Measurements from ENCODE around the gene TRAF5. TPM values are rescaled to one million over a fixed set of nuclear protein-coding genes. Genes with fewer than 3 reads are reported as not detected.
"Not testable (repeated sequence)": the region's sequence is repeated elsewhere in the genome, so short reads cannot be mapped to it uniquely, and the experiment has no call there.

The TRAF5 gene
- total RNA-seq, 2 donors from 2014 or later = 13.9 to 14.5 TPM

DNA sequence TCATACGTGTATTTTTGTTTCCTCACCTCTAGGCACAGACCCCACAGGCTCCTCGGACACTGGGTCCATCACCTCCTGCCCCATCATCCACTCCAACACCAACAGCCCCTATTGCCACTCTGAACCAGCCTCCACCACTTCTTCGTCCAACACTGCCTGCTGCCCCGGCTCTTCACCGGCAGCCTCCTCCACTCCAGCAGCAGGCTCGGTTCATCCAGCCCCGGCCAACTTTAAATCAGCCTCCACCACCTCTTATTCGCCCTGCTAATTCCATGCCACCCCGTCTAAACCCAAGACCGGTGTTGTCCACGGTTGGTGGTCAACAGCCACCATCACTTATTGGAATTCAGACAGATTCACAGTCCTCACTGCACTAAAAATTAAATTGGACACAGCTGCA lies 13.2 kb upstream of the TRAF5 start:
- no peak overlapping the region for H3K9ac ChIP-seq (ENCODE audit: low read depth in 2 of 2, low read length in 2 of 2)
- no peak overlapping the region for H3K27ac ChIP-seq
- DNase-seq = no peak
- no peak overlapping the region for H3K4me3 ChIP-seq
- peaks cover 7% of the 10 kb centered on the region for H3K36me3 ChIP-seq
- intact Hi-C loops (cut with DNase I) = no loop called here
- no peaks in the 10 kb centered on the region for H3K9me3 ChIP-seq
- TF ChIP-seq, protein P1, sequence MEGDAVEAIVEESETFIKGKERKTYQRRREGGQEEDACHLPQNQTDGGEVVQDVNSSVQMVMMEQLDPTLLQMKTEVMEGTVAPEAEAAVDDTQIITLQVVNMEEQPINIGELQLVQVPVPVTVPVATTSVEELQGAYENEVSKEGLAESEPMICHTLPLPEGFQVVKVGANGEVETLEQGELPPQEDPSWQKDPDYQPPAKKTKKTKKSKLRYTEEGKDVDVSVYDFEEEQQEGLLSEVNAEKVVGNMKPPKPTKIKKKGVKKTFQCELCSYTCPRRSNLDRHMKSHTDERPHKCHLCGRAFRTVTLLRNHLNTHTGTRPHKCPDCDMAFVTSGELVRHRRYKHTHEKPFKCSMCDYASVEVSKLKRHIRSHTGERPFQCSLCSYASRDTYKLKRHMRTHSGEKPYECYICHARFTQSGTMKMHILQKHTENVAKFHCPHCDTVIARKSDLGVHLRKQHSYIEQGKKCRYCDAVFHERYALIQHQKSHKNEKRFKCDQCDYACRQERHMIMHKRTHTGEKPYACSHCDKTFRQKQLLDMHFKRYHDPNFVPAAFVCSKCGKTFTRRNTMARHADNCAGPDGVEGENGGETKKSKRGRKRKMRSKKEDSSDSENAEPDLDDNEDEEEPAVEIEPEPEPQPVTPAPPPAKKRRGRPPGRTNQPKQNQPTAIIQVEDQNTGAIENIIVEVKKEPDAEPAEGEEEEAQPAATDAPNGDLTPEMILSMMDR (IDR thresholded peaks at IDR 0.05) = no peak
- no peaks in the 10 kb centered on the region for H3K27me3 ChIP-seq
- no peaks in the 10 kb centered on the region for H3K4me1 ChIP-seq

DNA sequence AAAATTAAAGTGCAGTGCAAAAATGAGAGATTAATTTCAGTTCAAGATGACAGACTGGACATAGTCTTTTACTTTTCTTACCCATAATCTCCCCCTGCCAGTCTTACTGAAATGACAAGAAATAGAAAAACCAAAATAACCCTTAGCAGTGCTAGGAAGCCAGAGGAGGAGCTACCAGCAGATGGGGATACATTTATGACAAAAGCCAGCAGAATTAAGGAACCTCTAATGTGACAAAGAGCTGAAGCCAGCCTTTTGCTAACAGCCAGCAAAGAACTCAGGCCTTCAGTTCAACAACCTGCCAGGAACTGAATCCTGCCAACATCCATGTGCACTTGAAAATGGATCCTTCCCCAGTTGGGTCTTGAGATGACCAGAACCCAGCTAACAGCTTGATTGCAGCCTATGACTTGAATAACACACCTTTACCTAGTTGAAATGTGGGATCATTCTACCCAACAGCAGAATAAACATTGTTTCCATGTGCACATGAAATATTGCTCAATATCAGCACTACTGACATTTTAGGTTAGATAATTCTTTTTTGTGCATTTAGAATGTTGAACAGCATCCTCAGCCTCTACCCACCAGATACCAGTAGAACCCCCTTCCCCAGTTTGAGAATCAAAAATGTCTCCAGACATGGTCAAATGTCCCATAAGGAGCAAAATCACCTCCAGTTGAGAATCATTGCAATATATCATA lies 7.9 kb upstream of the TRAF5 start:
- no peaks in the 10 kb centered on the region for H3K4me1 ChIP-seq
- H3K27me3 ChIP-seq = no peaks in the 10 kb centered on the region
- no peaks in the 10 kb centered on the region for H3K9me3 ChIP-seq
- peaks cover 7% of the 10 kb centered on the region for H3K36me3 ChIP-seq
- intact Hi-C loops (cut with DNase I) = no loop called here
- TF ChIP-seq, protein P1 (IDR thresholded peaks at IDR 0.05) = no peak
- no peak overlapping the region for H3K27ac ChIP-seq
- no peak for DNase-seq
- H3K9ac ChIP-seq (ENCODE audit: low read depth in 2 of 2, low read length in 2 of 2) = no peak overlapping the region
- no peak overlapping the region for H3K4me3 ChIP-seq

DNA sequence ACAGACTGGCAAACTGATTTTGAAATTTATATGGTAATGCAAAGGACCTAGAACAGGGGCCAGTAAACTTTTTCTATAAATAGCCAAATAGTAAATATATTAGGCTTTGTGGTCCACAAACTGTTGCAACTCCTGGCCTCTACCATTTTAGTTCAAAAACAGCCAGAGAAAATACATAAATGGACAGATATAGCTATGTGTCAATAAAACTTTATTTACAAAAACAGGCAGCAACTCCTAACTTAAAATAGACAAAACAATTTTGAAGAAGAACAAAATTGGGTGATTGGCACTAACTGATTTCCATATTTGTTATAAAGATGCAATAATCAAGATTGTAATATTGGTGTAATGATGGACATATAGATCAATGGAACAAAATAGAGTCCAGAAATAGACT lies 6.7 kb upstream of the TRAF5 start:
- intact Hi-C loops (cut with DNase I) = loop anchor here (5.0 to 10.0 kb wide), 3 partner anchors 157 to 335 kb away; no protein-coding TSS in a partner anchor
- TF ChIP-seq, protein P1 (IDR thresholded peaks at IDR 0.05) = no peak

GRCh38 chr1:211320980-211321379 lies 5.7 kb upstream of the TRAF5 start:
- Histone ChIP-seq H3K4me3 (no peak overlapping the region), H3K36me3 (no peaks in the 10 kb centered on the region), H3K27ac (no peak overlapping the region), H3K9me3 (no peaks in the 10 kb centered on the region), H3K9ac (ENCODE audit: low read depth in 2 of 2, low read length in 2 of 2) (no peak overlapping the region), H3K27me3 (no peaks in the 10 kb centered on the region), H3K4me1 (no peaks in the 10 kb centered on the region)
- TF ChIP-seq, protein P1 (IDR thresholded peaks at IDR 0.05) = no peak
- no peak for DNase-seq
- intact Hi-C loops (cut with DNase I) = loop anchor here (5.0 to 10.0 kb wide), 3 partner anchors 156 to 334 kb away; no protein-coding TSS in a partner anchor

More for the DNA sequence above, 6.7 kb upstream of the TRAF5 start:
- no peaks in the 10 kb centered on the region for H3K4me1 ChIP-seq
- H3K27ac ChIP-seq = no peak overlapping the region
- no peak overlapping the region for H3K4me3 ChIP-seq
- no peak overlapping the region for H3K9ac ChIP-seq (ENCODE audit: low read depth in 2 of 2, low read length in 2 of 2)
- DNase-seq = no peak
- no peaks in the 10 kb centered on the region for H3K27me3 ChIP-seq
- H3K36me3 ChIP-seq = no peaks in the 10 kb centered on the region
- no peaks in the 10 kb centered on the region for H3K9me3 ChIP-seq

DNA sequence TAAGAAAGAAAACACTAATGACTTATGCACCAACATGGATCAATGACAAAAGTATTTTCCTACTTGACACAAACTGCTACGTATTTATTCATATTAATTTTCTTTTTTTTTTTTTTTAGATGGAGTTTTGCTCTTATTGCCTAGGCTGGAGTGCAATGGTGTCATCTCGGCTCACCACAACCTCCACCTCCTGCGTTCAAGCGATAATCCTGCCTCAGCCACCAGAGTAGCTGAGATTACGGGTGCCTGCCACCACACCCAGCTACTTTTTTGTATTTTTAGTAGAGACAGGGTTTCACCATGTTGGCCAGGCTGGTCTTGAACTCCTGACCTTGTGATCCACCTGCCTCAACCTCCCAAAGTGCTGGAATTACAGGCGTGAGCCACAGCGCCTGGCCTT lies 5.0 kb upstream of the TRAF5 start:
- not testable (repeated sequence) for H3K36me3 ChIP-seq; H3K27ac ChIP-seq; H3K9ac ChIP-seq (ENCODE audit: low read depth in 2 of 2, low read length in 2 of 2); H3K9me3 ChIP-seq; H3K4me1 ChIP-seq; H3K27me3 ChIP-seq; H3K4me3 ChIP-seq; DNase-seq
- intact Hi-C loops (cut with DNase I) = loop anchor here (5.0 to 10.0 kb wide), 3 partner anchors 156 to 333 kb away; no protein-coding TSS in a partner anchor

Data from colonic mucosa (tissue), 4 donors.